ENCODE measurements around the gene UGT1A4.

DNA sequence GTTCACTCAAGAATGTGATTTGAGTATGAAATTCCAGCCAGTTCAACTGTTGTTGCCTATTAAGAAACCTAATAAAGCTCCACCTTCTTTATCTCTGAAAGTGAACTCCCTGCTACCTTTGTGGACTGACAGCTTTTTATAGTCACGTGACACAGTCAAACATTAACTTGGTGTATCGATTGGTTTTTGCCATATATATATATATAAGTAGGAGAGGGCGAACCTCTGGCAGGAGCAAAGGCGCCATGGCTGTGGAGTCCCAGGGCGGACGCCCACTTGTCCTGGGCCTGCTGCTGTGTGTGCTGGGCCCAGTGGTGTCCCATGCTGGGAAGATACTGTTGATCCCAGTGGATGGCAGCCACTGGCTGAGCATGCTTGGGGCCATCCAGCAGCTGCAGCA is 41.5 kb downstream of the UGT1A4 start, which contains the start of gene UGT1A1:
- no peak for TF ChIP-seq CTCF (IDR thresholded peaks at IDR 0.05)
- TF ChIP-seq POLR2A (IDR thresholded peaks at IDR 0.05) = peak in 1 of 2 donors; percentile 13

Data from Peyer's patch (tissue), 4 donors.